CD14-positive monocyte (primary cell): ENCODE results near the gene PDE4D. TPM values are rescaled to one million over a fixed set of nuclear protein-coding genes. Genes with fewer than 3 reads are reported as not detected.
A peak's percentile ranks its signal among the peaks of the same experiment; 100 is the strongest.

Source experiments
- DNase-seq, 3 donors: peaks; one replicate each; pipeline ENCODE4 v3.0.0-alpha.2; 2011 to 2022
- H2AFZ ChIP-seq: 2 replicates; pipeline ENCODE4 v1.6.0; 2012; ENCODE audit warnings: mild to moderate bottlenecking, low read depth, low read length, inconsistent platforms; ENCODE audit not compliant: insufficient read depth, poor library complexity, severe bottlenecking
- H3K27ac ChIP-seq, 2 donors: 1 replicate in 1 of 2; 2 replicates in 1 of 2; pipeline ENCODE4 v1.5.1; 2012 to 2013; ENCODE audit warnings: low read length in 2 of 2, control low read depth in 1 of 2, inconsistent platforms in 1 of 2, low read depth in 1 of 2, mild to moderate bottlenecking in 1 of 2
- H3K27me3 ChIP-seq, 2 donors: one replicate each; pipeline versions ENCODE4 v1.6.0 to v1.6.1; 2011 to 2013; ENCODE audit warnings: low read length in 2 of 2; ENCODE audit not compliant: control insufficient read depth in 2 of 2, insufficient read depth in 2 of 2
- H3K36me3 ChIP-seq, 2 donors: replicated peaks in 1 of 2; 1 replicate in 1 of 2; 2 replicates in 1 of 2; pipeline versions ENCODE4 v1.5.1 to v1.6.1; 2012 to 2013; ENCODE audit warnings: low read length in 2 of 2, control low read depth in 1 of 2, inconsistent platforms in 1 of 2, mild to moderate bottlenecking in 1 of 2; ENCODE audit not compliant: insufficient read depth in 2 of 2, control insufficient read depth in 1 of 2
- H3K4me1 ChIP-seq, 2 donors: 1 replicate in 1 of 2; 2 replicates in 1 of 2; pipeline versions ENCODE4 v1.5.1 to v1.6.1; 2012 to 2013; ENCODE audit warnings: low read length in 2 of 2, control low read depth in 1 of 2, inconsistent platforms in 1 of 2, mild to moderate bottlenecking in 1 of 2, moderate library complexity in 1 of 2; ENCODE audit not compliant: insufficient read depth in 2 of 2, control insufficient read depth in 1 of 2
- H3K4me2 ChIP-seq: replicated peaks from 2 replicates; pipeline ENCODE3; 2012; ENCODE audit warnings: low read length, moderate library complexity, mild to moderate bottlenecking; ENCODE audit not compliant: poor library complexity, severe bottlenecking; ENCODE audit errors: extremely low read depth
- H3K4me3 ChIP-seq, 3 experiments: fragments of 200-600 bp in 1 of 3; sonication (generic) in 1 of 3; replicated peaks in 1 of 3; 1 replicate in 2 of 3; 2 replicates in 1 of 3; pipeline ENCODE4 v1.5.1; 2011 to 2013; ENCODE audit warnings: low read length in 3 of 3, mild to moderate bottlenecking in 3 of 3, control low read depth in 2 of 3, low read depth in 2 of 3, inconsistent platforms in 1 of 3, moderate library complexity in 1 of 3
- H3K79me2 ChIP-seq: 2 replicates; pipeline ENCODE4 v1.6.0; 2012; ENCODE audit warnings: mild to moderate bottlenecking, control low read depth, inconsistent platforms, low read length, moderate library complexity; ENCODE audit not compliant: insufficient read depth
- H3K9ac ChIP-seq: 2 replicates; pipeline ENCODE4 v1.6.0; 2017; ENCODE audit warnings: low read length, mild to moderate bottlenecking; ENCODE audit not compliant: insufficient read depth, poor library complexity, severe bottlenecking
- H3K9me3 ChIP-seq, 2 donors: replicated peaks in 1 of 2; 1 replicate in 1 of 2; 2 replicates in 1 of 2; pipeline versions ENCODE4 v1.5.1 to v1.6.1; 2012 to 2013; ENCODE audit warnings: low read length in 2 of 2, control low read depth in 1 of 2; ENCODE audit not compliant: control insufficient read depth in 1 of 2, insufficient read depth in 1 of 2
- H4K20me1 ChIP-seq: 2 replicates; pipeline ENCODE4 v1.6.0; 2012; ENCODE audit warnings: mild to moderate bottlenecking, low read length, control low read depth, moderate library complexity; ENCODE audit not compliant: insufficient read depth
- H3K27ac Mint-ChIP-seq, 7 donors: one replicate each; pipeline ENCODE4 v1.8.0; 2020; ENCODE audit warnings: mild to moderate bottlenecking in 7 of 7, mixed read lengths in 7 of 7, moderate library complexity in 6 of 7, inconsistent platforms in 2 of 7
- H3K27me3 Mint-ChIP-seq, 3 donors: one replicate each; pipeline ENCODE4 v1.8.0; 2021 to 2022; ENCODE audit warnings: low read depth in 3 of 3, mild to moderate bottlenecking in 3 of 3, mixed read lengths in 3 of 3, moderate library complexity in 3 of 3, inconsistent platforms in 1 of 3
- H3K36me3 Mint-ChIP-seq, 2 donors: one replicate each; pipeline ENCODE4 v1.8.0; 2020; ENCODE audit warnings: mixed read lengths in 2 of 2, inconsistent platforms in 1 of 2, mild to moderate bottlenecking in 1 of 2
- H3K4me1 Mint-ChIP-seq: one replicate; pipeline ENCODE4 v1.8.0; 2020; ENCODE audit warnings: mild to moderate bottlenecking, mixed read lengths
- H3K4me3 Mint-ChIP-seq, 2 donors: one replicate each; pipeline ENCODE4 v1.8.0; 2020; ENCODE audit warnings: mild to moderate bottlenecking in 2 of 2, mixed read lengths in 2 of 2, moderate library complexity in 1 of 2
- H3K9me3 Mint-ChIP-seq, 7 donors: one replicate each; pipeline ENCODE4 v1.8.0; 2020 to 2022; ENCODE audit warnings: mixed read lengths in 7 of 7, mild to moderate bottlenecking in 6 of 7, moderate library complexity in 6 of 7, inconsistent platforms in 2 of 7
- WGBS: methylation state at CpG from one replicate; pipeline ENCODE4 v1.1.5; 2013; ENCODE audit warnings: missing lambda C conversion rate; ENCODE audit not compliant: insufficient coverage; 5-methylcytosine and 5-hydroxymethylcytosine counted together
- intact Hi-C, 2 donors: fragments of 100-400 bp; cut with micrococcal nuclease; formaldehyde crosslinking; loops; one replicate each; pipeline versions ENCODE4 v1.15.0 to v1.15.1; 2023
- polyA plus RNA-seq, 3 donors: library from polyadenylated mRNA; depleted of rRNA in 1 of 3; unstranded in 2 of 3; stranded (reverse) in 1 of 3; fragments of 300-500 nt in 2 of 3; fragments of >200 nt in 1 of 3; fragmentation: Illumina TruSeq in 2 of 3; gene quantifications; 1 replicate in 2 of 3; 2 replicates in 1 of 3; pipeline ENCODE4 v1.2.3, GENCODE V29; 2012 to 2021
- TF ChIP-seq, protein P1 (sequence below): fragments of 200-600 bp; IDR thresholded peaks from one replicate; pipeline ENCODE4 v1.8.0; 2022; ENCODE audit warnings: antibody characterized with exemption, mild to moderate bottlenecking

Gene PDE4D
- polyA plus RNA-seq, 3 donors = 1.9 to 3.4 (median 2.8) TPM

DNA sequence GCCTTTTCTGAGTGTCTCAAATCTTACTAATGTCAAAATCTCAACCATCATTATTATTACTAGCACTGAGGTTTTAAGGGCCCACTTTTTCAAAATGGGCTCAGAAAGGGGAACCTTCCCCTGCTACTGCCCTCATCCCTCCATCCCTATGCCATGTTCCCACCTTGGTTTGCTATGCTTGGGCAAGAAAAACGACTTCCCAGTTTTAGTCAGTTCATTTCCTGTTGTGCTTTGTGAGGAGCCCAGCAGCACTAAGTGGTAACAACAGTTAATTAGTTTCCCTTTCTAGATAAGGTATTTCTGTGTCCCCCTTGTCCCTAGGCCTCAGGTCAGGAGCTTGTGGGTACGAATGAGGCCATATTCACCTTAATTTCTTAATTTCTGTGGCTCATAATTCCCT is 715.5 kb downstream of the PDE4D start:
- Histone ChIP-seq H3K36me3 (no peaks in the 10 kb centered on the region), H3K79me2 (no peaks in the 10 kb centered on the region), H3K4me1 (peaks cover 6 to 8% of the 10 kb centered on the region in 2 donors), H3K27ac (peak overlapping the region in 1 of 2 donors; percentile 34), H3K4me3 (no peak overlapping the region), H3K27me3 (no peaks in the 10 kb centered on the region), H4K20me1 (no peaks in the 10 kb centered on the region), H2AFZ (no peak overlapping the region), H3K4me2 (no peak overlapping the region), H3K9me3 (no peaks in the 10 kb centered on the region), H3K9ac (no peak overlapping the region)
- H3K9me3 Mint-ChIP-seq = no peaks in the 10 kb centered on the region
- DNase-seq = no peak
- TF ChIP-seq, protein P1, sequence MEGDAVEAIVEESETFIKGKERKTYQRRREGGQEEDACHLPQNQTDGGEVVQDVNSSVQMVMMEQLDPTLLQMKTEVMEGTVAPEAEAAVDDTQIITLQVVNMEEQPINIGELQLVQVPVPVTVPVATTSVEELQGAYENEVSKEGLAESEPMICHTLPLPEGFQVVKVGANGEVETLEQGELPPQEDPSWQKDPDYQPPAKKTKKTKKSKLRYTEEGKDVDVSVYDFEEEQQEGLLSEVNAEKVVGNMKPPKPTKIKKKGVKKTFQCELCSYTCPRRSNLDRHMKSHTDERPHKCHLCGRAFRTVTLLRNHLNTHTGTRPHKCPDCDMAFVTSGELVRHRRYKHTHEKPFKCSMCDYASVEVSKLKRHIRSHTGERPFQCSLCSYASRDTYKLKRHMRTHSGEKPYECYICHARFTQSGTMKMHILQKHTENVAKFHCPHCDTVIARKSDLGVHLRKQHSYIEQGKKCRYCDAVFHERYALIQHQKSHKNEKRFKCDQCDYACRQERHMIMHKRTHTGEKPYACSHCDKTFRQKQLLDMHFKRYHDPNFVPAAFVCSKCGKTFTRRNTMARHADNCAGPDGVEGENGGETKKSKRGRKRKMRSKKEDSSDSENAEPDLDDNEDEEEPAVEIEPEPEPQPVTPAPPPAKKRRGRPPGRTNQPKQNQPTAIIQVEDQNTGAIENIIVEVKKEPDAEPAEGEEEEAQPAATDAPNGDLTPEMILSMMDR = no peak
- no peaks in the 10 kb centered on the region for H3K27me3 Mint-ChIP-seq
- no CpG with 5 or more reads among the region's 2 CpGs for WGBS
- H3K4me1 Mint-ChIP-seq = peaks cover 11% of the 10 kb centered on the region
- peak overlapping the region in 2 of 7 donors; percentile 21 to 23 for H3K27ac Mint-ChIP-seq
- H3K36me3 Mint-ChIP-seq = no peaks in the 10 kb centered on the region
- no peak overlapping the region for H3K4me3 Mint-ChIP-seq
- intact Hi-C loops = loop anchor here in 1 of 2 donors (10.0 kb wide), 1 partner anchor 283 kb away; no protein-coding TSS in a partner anchor

DNA sequence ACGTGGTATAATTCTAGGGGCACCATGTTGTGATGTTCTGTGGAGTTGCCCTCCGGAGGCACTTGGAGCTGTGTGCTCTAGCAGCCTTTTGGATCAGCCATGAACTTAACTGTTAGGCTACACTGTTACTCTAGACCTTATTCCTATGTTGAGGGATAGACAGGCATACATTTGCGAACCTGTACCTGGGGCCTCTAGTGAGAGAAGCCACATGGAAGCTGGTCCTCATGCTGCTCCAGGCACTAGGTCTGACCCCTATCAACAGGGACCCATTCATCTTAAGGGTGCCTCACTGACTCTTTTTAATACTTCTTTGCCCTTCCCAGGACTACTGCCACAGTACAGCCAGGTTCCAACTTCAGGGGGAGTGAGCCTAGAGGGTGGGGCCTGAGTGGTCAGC is 715.9 kb downstream of the PDE4D start:
- Mint-ChIP-seq H3K27ac (peak overlapping the region in 1 of 7 donors; percentile 21), H3K9me3 (no peaks in the 10 kb centered on the region), H3K4me1 (peaks cover 11% of the 10 kb centered on the region), H3K27me3 (no peaks in the 10 kb centered on the region), H3K4me3 (no peak overlapping the region), H3K36me3 (no peaks in the 10 kb centered on the region)
- H3K79me2 ChIP-seq = no peaks in the 10 kb centered on the region
- TF ChIP-seq, protein P1 = no peak
- H4K20me1 ChIP-seq = no peaks in the 10 kb centered on the region
- no peaks in the 10 kb centered on the region for H3K27me3 ChIP-seq
- peaks cover 6 to 8% of the 10 kb centered on the region in 2 donors for H3K4me1 ChIP-seq
- H3K36me3 ChIP-seq = no peaks in the 10 kb centered on the region
- no peak overlapping the region for H3K27ac ChIP-seq
- no peak overlapping the region for H3K9ac ChIP-seq
- no peaks in the 10 kb centered on the region for H3K9me3 ChIP-seq
- no peak overlapping the region for H2AFZ ChIP-seq
- 100% methylated on average over 1 of the region's 3 CpGs for WGBS
- H3K4me3 ChIP-seq = no peak overlapping the region
- intact Hi-C loops = loop anchor here in 1 of 2 donors (10.0 kb wide), 1 partner anchor 283 kb away; no protein-coding TSS in a partner anchor
- no peak for DNase-seq
- H3K4me2 ChIP-seq = no peak overlapping the region
